A673 (cell line): ENCODE data around the gene RBMS2.

Experiments used
- EZH2 ChIP-seq: fragments of 200-600 bp; sonication (generic); IDR thresholded peaks from 2 replicates; pipeline ENCODE4 v1.6.1; 2017; ENCODE audit warnings: borderline replicate concordance, low read depth, mild to moderate bottlenecking, mixed read lengths, antibody characterized with exemption, low read length; ENCODE audit not compliant: poor library complexity, severe bottlenecking
- TF ChIP-seq, protein P1 (sequence below): fragments of 300-800, 200-600 bp; sonication (generic); conservative IDR thresholded peaks from 2 replicates; pipeline ENCODE4 v1.5.1; 2017; ENCODE audit warnings: low read depth, mild to moderate bottlenecking, antibody characterized with exemption, low read length, moderate library complexity, mixed read lengths

DNA sequence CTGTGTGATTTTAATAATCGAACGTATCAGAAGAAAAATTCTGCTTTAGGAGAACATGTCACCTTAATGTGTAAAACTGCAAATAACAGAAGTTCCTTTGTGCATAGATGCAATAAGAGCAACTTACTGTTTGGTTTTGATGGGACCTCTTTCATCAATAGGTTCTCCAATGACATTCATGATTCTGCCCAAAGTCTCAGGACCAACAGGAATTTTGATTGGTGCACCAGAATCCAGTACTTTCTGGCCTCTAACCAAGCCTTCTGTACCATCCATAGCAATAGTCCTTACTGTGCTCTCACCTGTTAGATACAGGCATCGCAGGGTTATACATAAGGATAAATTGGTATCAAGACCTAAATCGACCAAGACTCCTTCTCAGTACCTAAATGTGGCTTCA lies 123.0 kb downstream of the RBMS2 start:
- TF ChIP-seq, protein P1, sequence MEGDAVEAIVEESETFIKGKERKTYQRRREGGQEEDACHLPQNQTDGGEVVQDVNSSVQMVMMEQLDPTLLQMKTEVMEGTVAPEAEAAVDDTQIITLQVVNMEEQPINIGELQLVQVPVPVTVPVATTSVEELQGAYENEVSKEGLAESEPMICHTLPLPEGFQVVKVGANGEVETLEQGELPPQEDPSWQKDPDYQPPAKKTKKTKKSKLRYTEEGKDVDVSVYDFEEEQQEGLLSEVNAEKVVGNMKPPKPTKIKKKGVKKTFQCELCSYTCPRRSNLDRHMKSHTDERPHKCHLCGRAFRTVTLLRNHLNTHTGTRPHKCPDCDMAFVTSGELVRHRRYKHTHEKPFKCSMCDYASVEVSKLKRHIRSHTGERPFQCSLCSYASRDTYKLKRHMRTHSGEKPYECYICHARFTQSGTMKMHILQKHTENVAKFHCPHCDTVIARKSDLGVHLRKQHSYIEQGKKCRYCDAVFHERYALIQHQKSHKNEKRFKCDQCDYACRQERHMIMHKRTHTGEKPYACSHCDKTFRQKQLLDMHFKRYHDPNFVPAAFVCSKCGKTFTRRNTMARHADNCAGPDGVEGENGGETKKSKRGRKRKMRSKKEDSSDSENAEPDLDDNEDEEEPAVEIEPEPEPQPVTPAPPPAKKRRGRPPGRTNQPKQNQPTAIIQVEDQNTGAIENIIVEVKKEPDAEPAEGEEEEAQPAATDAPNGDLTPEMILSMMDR = no peak
- no peak for TF ChIP-seq EZH2
